ENCODE measurements around the gene PLXNA4.

Gene PLXNA4

GRCh38 chr7:132508724-132509353 lies 67.4 kb downstream of the PLXNA4 start:
- DNase-seq (ENCODE audit: low read depth): no peak

GRCh38 chr7:132504852-132505251 lies 71.4 kb downstream of the PLXNA4 start:
- H3K4me3 ChIP-seq (ENCODE audit: low read depth, low read length): no peak overlapping the region

More at GRCh38 chr7:132508724-132509353, 67.4 kb downstream of the PLXNA4 start:
- no peak for TF ChIP-seq MAX (IDR thresholded peaks at IDR 0.05; ENCODE audit: low read depth, low read length)
- TF ChIP-seq CTCF (IDR thresholded peaks at IDR 0.05; ENCODE audit: low read depth, low read length): no peak
- no peak for TF ChIP-seq POLR2A (IDR thresholded peaks at IDR 0.05; ENCODE audit: extremely low read depth, insufficient read length)
- TF ChIP-seq MYC (IDR thresholded peaks at IDR 0.05; ENCODE audit: low read depth, low read length): no peak
- no peak overlapping the region for H3K4me3 ChIP-seq (ENCODE audit: low read depth, low read length)

GRCh38 chr7:132504071-132504470 lies 72.2 kb downstream of the PLXNA4 start:
- DNase-seq (ENCODE audit: low read depth): no peak
- TF ChIP-seq CTCF (IDR thresholded peaks at IDR 0.05; ENCODE audit: low read depth, low read length): no peak
- no peak for TF ChIP-seq MAX (IDR thresholded peaks at IDR 0.05; ENCODE audit: low read depth, low read length)
- no peak for TF ChIP-seq MYC (IDR thresholded peaks at IDR 0.05; ENCODE audit: low read depth, low read length)
- TF ChIP-seq POLR2A (IDR thresholded peaks at IDR 0.05; ENCODE audit: extremely low read depth, insufficient read length): no peak
- H3K4me3 ChIP-seq (ENCODE audit: low read depth, low read length): no peak overlapping the region

More at GRCh38 chr7:132504852-132505251, 71.4 kb downstream of the PLXNA4 start:
- no peak for TF ChIP-seq MYC (IDR thresholded peaks at IDR 0.05; ENCODE audit: low read depth, low read length)
- no peak for TF ChIP-seq POLR2A (IDR thresholded peaks at IDR 0.05; ENCODE audit: extremely low read depth, insufficient read length)
- no peak for TF ChIP-seq MAX (IDR thresholded peaks at IDR 0.05; ENCODE audit: low read depth, low read length)
- TF ChIP-seq CTCF (IDR thresholded peaks at IDR 0.05; ENCODE audit: low read depth, low read length): no peak
- DNase-seq (ENCODE audit: low read depth): no peak

GRCh38 chr7:132503415-132503814 lies 72.9 kb downstream of the PLXNA4 start:
- DNase-seq (ENCODE audit: low read depth): no peak
- TF ChIP-seq CTCF (IDR thresholded peaks at IDR 0.05; ENCODE audit: low read depth, low read length) (peak; percentile 30), MYC (IDR thresholded peaks at IDR 0.05; ENCODE audit: low read depth, low read length) (no peak), MAX (IDR thresholded peaks at IDR 0.05; ENCODE audit: low read depth, low read length) (no peak)
- no peak overlapping the region for H3K4me3 ChIP-seq (ENCODE audit: low read depth, low read length)

GRCh38 chr7:132501956-132502355 lies 74.3 kb downstream of the PLXNA4 start:
- no peak for DNase-seq (ENCODE audit: low read depth)
- TF ChIP-seq CTCF (IDR thresholded peaks at IDR 0.05; ENCODE audit: low read depth, low read length) (no peak), MYC (IDR thresholded peaks at IDR 0.05; ENCODE audit: low read depth, low read length) (no peak), MAX (IDR thresholded peaks at IDR 0.05; ENCODE audit: low read depth, low read length) (no peak), POLR2A (IDR thresholded peaks at IDR 0.05; ENCODE audit: extremely low read depth, insufficient read length) (no peak)
- H3K4me3 ChIP-seq (ENCODE audit: low read depth, low read length): no peak overlapping the region
